NOMO-1 treated with DMSO at 0.1 percent for 48 hours (cell line): Measurements from ENCODE around the gene TSPAN2.
"Not testable (repeated sequence)": the region's sequence is repeated elsewhere in the genome, so short reads cannot be mapped to it uniquely, and the experiment has no call there.

ENCODE experiments used
- DNase-seq: peaks from one replicate; lab custom pipeline; 2025; ENCODE audit not compliant: unreplicated experiment; lab: John Stamatoyannopoulos, UW

The TSPAN2 gene

GRCh38 chr1:115040501-115040900 lies 48.8 kb downstream of the TSPAN2 start:
- DNase-seq: no peak

DNA sequence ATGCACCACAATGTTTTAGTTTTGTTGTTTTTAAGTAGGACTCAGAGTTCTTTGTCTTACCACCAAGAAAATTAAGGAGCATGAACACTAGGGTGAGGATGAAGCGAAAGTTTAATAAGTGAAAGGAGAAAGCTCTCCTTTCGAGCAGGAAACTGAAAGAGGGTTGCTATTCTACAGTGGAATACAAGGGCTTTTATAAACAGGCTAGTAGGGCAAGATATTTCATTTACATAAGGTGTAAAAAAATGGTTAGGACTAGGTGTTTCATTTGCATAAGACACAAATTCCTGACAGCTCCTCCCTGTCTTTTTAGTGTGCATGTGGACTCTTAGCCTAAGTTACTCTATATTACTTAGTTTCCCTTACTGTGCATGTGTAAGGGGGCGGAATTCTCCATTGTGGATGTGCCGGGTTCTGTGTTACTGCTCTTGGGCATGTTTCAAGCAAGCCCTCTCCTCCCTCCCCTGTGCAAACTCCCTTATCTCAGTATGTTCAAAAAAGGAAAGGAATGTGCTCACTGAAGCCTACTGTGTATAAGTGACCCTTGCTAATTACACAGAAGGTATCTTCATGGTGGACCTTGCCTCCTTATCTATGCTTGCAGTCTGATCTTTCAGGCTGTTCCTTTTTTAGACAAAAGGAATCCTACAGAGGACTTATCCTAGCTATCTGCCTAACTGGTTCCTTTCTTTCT lies 52.3 kb downstream of the TSPAN2 start:
- no peak for DNase-seq

DNA sequence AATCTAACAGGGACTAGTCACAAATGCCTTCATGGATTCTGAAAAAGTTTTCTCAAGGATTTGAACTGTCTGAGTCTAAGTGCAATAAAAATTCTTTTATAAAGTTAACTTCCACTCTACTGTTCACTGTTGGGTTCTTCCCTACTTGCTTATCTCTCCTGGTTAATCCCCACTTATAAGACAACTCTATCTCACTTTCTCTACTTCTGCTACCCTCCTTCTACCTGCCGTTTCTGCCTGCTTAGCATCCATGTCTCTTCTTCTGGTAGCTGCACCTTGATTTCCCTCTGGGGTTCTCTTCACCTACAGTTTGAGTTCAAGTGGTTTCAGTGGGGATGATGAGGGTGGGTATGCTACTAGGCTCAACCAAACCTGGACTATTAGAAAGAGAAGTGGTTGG lies 53.7 kb downstream of the TSPAN2 start:
- DNase-seq: no peak

GRCh38 chr1:115031595-115031994 lies 57.7 kb downstream of the TSPAN2 start:
- no peak for DNase-seq

- DNase-seq: no peak
These were observed 59.8 kb downstream of the TSPAN2 start, which contains the start of gene TSHB for GRCh38 chr1:115029526-115029925. TSS of gene TSHB (plus strand) at chr1:115029826. CDS start at chr1:115033363, 3,537 bp downstream.

DNA sequence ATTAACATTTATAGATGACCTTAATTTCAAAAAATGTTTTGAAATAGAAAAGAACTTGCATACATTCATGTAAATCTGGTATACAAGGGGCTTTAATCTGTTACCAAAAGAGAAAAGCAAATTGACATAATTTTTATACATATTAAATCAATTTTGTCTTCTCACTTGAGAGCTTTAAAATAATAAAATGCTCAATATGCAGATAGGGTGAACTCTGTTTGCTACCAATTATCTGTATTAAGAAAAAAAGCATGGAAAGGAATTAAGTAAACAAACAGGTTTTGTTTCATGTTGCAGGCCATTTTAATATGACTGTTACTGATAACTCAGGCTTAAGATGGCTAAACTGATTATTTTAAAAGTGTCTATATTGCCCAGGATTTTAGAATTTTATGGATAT lies 65.7 kb downstream of the TSPAN2 start:
- DNase-seq: no peak

GRCh38 chr1:115021145-115021544 lies 68.2 kb downstream of the TSPAN2 start:
- no peak for DNase-seq

GRCh38 chr1:115019549-115019948 lies 69.8 kb downstream of the TSPAN2 start:
- DNase-seq: not testable (repeated sequence)

DNA sequence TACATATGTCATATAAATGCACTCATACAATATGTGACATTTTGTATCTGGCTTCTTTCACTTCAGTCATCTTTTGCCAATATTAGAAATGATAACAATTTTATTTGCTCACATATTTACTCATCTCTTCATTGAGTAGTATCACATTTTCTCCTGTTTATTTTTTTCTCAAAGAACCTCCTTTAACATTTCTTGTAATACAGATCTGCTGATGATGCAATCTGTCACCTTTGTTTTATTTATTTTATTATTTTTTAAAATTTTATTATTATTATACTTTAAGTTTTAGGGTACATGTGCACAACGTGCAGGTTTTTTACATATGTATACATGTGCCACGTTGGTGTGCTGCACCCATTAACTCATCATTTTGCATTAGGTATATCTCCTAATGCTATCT lies 75.5 kb downstream of the TSPAN2 start:
- DNase-seq: no peak

DNA sequence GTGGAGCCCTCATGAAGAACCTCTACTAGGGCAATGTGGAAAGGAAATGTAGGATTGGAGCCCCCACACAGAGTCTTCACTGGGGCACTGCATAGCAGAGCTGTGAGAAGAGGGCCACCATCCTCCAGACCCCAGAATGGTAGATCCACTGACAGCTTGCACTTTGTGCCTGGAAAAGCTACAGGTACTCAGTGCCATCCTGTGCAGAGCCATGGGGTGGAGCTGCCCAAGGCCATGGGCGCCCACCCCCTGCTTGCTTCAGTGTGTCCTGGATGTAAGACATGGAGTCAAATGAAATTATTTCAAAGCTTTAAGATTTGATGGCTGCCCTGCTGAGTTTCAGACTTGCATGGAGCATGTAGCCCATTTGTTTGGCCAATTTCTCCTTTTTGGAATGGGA lies 76.9 kb downstream of the TSPAN2 start:
- DNase-seq: no peak

DNA sequence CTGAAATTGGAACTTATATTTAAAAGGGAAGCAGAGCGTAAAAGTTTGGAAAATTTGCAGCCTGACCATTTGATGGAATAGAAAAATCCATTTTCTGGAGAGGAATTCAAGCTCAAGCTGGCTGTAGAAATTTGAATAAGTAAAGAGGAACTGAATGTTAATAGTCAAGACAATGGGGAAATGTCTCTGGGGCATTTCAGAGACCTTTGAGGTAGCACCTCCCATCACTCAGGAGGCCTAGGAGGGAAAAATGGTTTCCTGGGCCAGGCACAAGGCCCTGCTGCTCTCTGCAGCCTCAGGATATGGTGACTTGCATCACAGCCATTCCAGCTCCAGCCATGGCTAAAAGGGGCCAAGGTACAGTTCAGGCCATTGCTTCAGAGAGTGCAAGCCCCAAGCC lies 77.3 kb downstream of the TSPAN2 start:
- peak; percentile 32 for DNase-seq

DNA sequence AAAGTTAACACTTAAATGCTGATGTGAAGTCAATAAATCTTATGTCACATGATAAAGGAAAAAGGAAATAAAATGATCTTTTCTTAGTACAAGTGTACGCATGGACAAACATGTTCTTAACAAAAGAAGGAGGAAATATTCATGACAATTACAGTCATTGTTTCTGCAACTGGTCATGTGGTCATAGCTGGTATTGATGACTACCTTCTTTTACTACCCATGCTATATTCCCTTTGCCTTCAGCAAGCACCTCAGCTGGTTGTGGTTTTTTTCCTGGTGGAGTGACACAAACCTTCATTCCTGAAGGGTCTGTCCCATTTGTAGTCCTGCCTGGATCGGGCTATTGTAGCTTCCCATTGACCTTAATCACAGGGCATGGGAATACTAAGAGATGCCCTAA lies 83.1 kb downstream of the TSPAN2 start:
- no peak for DNase-seq
